Activated CD4-positive, alpha-beta T cell treated with anti-CD3 and anti-CD28 coated beads for 4 hours (primary cell): ENCODE data around the gene SH3BP1.
"Not testable (repeated sequence)": the region's sequence is repeated elsewhere in the genome, so short reads cannot be mapped to it uniquely, and the experiment has no call there.

Experiments used
- DNase-seq, 2 donors: peaks; one replicate each; pipeline ENCODE4 v3.0.0-alpha.2; 2020

SH3BP1 gene

DNA sequence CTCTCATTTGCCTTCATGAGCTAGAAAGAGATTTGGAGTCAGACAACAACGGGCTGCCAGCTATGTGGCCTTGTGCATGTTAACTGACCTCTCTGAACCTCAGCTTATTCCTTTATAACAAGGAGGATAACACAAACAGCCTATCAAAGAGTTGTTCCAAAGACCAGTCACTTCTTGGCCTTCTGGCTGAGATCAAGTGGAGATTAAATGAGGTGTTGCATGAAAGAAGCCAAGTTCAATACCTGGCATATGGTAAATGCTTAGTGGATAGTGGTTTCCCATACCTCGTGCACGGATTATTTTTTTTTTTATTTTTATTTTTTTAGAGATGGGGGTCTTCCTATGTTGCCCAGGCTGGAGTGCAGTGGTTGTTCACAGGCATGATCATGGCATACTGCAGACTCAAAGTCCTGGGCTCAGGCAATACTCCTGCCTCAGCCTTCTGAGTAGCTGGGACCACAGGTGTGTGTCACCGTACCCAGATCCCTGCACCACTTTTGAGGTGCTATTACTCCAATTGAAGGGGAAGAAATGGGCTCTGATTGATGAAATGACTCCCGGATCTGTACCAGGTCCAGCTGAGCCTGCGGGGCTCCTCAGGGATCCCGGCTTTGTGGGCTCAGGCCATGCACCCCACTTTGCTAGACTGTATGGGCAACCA is 40.9 kb downstream of the SH3BP1 start:
- no peak for DNase-seq

DNA sequence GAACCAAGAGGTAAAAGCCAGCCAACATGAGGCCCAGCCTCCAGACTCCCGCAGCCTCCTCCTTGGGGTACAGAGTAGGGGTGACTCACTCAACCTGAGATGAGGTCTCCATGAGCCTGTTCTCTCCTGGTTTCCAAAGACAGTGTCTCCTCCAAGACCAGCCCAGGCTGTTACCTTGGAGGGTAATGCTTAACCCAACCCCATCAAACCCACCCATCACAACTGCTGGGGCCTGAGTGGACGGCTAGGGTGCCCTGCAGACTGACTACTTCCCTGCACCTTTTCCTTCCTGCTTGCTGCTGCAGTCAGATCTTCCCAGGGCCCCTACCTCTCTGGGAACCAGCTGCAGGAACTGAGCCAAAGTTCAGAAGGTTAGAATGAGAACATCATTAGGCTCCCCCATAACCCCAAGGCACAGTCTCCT is 41.5 kb downstream of the SH3BP1 start:
- no peak for DNase-seq

DNA sequence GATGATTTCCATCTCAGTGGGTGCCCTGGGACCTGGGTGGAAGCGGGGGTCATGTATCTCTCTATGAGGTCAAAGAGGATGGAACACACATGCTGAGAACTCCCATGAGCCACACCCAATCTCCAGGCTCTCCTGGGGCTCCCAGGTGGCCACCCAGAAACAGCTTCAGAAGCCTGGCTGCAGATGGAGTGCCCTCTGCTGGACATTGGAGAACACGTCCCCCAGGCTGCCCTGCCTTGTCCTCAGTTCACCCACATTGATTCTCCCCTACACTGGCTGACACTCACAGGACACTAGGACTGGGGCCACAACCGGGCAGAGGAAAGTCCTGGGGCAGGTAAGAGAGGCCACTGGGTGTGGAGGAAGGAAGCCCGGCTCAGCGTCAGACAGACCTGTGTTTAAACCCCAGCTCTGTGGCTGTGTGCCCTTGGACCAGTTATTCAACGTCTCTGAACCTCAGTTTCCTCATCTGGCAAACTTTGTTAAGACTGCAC is 42.1 kb downstream of the SH3BP1 start:
- DNase-seq, result peak; percentile 71 to 74

DNA sequence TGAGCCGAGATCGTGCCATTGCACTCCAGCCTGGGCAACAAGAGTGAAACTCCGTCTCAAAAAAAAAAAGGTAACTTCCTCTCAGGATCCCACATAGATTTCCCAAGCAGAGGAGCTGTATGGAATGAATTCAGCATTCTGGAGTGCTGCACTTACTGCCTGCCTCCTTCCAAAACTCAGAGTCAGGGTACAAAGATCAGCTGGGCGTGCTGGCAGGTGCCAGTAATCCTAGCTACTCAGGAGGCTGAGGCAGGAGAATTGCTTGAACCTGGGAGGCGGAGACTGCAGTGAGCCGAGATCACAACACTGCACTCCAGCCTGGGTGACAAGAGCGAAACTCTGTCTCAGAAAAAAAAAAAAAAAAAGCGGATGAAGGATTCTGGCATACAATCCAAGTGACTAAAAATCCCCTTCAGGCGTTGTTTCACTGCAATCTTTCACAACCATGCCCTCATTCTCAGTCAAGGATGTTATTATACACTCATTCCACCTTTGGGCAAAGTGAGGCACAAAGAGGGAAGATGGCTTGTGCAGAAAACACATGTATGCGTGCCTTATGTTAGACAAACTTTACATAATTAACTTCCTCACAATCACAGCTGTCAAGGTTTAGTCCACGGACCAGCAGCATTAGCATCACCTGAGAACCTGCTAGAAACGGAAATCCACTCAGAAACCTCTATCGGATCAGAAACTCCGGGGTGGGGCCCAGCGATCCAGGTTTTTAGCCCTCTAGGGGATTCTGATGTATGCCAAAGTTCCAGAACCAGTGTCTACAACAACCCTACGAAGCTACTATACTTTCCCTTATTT is 45.5 kb downstream of the SH3BP1 start:
- DNase-seq, result no peak

DNA sequence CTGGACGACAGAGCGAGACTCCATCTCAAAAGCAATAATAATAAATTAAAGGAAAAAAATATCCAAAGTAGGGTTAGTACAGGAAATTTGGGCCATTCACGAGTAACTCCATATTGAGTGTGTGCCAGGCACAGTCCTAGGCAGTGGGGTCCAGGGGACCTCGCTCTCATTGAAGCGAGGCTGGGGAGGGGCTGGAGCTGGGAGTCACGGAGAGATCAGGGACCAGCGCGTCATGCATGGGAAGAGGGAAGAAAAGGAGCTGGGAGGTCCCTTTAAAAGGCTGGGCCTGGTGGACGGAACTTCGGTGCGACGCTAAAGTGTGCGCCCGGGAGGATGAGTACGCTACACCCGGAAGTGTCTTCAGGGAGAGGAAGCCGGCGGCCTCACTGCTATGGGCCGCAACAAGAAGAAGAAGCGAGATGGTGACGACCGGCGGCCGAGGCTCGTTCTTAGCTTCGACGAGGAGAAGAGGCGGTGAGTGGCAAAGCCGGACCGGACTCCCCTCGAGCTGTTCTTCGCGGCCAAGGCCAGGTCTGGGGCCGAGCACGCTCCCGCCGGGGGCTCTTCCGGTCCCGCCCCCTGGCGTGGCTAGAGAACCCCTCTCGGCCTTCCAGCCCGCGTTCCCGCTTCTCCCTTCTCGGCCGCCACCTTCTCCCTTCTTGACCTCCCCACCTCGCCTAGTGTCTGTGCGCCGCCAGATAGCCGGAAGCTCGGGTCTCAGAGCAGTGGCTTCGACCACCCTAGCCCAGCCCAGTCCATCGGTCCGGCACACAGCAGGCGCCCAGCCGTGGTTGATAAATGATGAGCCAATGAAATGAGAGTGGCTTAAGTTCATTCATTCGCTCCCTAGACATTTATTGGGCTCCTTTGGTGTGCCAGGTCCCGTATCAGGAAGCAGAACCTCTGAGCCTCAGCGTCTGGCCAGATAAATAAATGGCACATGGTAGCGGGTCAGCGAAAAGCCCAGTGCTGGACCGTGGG is 46.8 kb downstream of the SH3BP1 start, which contains the start of gene NOL12:
NOL12 (plus strand) TSS at position 342 of the 981 bp plus-strand sequence; CDS start at position 392, 50 bp downstream.
- peak; percentile 72 for DNase-seq

DNA sequence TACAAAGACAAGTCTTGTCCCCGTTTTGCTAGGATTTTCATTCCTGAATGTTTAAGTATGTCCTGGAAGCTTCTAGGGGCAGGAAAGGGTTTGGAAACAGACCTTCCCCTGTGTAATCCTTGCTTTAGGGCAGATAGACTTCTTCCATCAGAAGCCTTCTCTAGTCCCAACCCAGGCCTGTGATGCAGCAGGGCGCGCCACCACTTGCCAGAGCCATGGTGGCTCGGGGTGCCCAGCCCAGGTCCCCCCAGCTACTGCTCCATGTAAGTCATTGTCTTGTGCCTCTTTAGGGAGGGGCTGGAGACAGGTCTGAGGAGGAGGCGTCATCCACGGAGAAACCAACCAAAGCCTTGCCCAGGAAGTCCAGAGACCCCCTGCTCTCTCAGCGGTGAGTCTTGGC is 50.9 kb downstream of the SH3BP1 start:
- DNase-seq, result no peak

DNA sequence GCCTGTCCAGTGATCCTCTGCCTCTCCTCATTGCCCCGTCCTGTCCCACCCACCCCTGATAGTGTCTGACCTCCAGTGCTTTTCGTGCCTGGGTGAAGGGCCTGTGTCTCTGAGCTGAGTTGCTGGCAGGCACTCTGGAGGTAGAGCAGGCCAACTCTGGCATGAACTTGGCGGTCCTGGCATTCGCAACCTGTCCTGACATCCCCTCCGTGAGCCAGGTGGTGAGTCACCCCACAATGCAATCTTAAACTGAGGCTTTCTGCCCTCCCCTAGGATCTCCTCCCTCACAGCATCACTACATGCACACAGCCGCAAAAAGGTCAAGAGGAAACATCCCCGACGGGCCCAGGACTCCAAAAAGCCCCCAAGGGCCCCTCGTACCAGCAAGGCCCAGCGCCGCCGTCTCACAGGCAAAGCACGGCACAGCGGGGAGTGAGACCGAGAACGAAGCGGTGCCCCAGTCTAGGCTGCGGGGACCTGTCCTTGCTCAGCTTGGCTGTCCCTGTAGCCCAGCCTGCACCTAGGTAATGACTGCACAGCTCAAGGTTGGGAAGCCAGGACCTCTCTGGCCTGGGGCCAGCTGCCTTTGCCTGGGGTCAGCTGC is 51.5 kb downstream of the SH3BP1 start:
- DNase-seq, result no peak

DNA sequence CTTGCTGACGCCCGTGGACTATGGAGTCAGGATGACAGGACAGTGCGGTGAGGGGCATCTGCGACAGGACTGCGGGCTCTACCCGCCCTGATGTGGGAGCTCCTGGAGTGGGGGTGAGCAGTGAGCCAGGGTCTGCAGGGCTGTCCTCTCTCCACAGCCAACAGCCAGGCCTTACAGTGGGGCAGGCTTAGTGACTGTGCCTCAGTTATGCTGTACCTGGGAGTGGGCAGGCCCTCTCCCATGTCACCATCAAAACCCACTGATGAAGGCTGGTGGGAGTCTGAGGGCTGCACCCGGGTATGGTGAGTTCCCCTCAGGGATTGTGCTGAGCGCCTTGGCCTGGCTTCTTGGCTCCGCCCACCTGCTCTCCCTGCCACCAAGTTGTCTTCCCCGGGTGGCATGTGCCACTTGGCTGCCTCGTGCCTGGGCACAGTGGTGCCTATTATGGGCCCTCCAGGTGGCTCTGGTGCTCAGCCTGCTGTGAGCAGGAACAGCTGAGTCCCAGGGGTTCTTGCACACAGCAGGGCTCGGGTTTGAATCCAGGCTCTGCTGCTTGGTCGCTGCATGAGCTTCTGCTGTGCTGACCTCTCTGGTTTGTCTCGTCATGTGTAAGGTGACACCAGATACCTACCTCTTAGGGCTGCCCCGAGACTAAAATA is 53.3 kb downstream of the SH3BP1 start:
- DNase-seq, result no peak

DNA sequence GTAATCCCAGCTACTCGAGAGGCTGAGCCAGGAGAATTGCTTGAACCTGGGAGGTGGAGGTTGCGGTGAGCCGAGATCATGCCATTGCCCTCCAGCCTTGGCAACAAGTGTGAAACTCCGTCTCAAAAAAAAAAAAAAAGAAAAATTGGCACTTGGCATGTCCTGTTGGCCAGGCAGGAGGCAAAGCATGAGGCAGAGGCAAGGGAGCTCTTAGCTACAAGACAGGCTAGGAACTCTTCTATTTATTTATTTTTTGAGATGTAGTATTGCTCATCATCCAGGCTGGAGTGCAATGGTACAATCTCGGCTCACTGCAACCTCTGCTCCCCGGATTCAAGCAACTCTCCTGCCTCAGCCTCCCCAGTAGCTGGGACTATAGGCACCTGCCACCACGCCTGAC is 54.7 kb downstream of the SH3BP1 start:
- DNase-seq, result not testable (repeated sequence)

DNA sequence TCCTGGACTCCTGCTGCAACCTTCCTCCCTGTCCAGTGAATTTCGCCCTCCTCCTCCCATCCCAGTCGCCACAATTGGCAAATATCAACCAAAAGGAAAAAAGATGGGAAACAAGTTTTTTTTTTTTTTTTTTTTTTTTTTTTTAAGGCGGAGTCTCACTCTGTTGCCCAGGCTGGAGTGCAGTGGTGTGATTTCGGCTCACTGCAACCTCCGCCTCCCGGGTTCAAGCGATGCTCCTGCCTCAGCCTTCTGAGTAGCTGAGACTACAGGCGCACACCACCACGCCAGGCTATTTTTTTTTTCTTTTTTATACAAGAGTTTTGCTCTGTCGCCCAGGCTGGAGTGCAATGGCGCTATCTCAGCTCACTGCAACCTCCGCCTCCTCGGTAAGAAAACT is 56.8 kb downstream of the SH3BP1 start:
- not testable (repeated sequence) for DNase-seq

DNA sequence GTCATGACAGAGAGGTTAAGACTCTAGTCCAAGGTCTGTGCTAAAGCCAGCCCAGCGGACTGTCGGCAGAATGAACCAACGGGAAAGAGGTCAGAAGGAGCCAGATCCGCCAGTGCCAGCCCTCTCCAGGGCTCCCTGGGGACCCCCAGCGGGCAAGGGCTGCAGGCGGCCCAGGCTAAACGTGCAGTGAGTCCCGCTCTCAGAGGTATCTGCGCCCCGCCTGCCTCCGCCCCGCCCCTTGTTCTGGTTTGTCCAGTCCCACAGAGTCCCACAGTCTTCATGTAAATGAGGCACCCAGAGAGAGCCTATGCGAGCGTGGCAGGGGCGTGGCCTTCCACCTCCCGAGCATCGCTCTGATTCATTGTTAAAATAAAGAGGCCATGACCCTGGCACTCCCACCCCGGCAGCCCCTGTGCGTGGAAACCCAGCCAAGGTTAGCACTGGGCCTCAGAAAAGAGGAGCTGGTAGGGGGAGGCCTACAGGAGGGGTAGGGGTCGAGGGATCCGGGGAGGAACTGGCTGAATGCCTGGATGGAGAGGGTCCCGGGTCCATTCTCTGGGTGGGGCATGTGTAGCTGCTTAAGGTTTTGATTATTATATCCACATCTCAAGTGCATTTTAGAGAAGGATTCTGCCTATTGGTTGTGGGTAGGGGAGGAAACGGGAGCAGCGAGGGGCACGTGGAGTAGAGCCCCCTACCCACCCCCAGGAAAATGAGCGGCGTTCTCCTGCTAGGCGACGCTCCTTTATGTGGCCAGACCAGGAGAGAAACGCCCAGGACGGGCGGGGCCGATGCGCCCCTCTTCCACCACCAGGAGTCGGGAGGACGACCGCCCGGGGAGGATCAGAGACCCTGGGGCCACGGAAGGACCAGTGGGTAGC is 57.4 kb downstream of the SH3BP1 start, which contains the start of gene TRIOBP:
TRIOBP (plus strand) TSS at position 392 of the 881 bp plus-strand sequence. CDS start 4,318 bp downstream, outside the sequence.
- DNase-seq, result peak; percentile 81 to 84

DNA sequence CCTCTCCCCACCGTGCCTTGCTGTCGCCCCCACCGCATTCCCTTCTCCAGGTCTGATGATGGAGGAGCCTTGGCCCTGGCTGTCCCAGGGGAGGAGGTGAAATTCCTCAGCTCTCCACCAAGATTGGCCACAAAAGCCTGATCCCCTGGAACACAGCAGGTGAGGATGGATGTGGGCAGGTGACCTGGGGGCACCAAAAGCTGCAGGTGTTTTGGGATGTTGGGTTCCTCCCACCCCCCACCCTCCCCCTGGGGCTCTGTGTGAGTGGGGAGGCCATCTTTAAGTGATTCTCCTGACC is 58.0 kb downstream of the SH3BP1 start:
- DNase-seq, result no peak

DNA sequence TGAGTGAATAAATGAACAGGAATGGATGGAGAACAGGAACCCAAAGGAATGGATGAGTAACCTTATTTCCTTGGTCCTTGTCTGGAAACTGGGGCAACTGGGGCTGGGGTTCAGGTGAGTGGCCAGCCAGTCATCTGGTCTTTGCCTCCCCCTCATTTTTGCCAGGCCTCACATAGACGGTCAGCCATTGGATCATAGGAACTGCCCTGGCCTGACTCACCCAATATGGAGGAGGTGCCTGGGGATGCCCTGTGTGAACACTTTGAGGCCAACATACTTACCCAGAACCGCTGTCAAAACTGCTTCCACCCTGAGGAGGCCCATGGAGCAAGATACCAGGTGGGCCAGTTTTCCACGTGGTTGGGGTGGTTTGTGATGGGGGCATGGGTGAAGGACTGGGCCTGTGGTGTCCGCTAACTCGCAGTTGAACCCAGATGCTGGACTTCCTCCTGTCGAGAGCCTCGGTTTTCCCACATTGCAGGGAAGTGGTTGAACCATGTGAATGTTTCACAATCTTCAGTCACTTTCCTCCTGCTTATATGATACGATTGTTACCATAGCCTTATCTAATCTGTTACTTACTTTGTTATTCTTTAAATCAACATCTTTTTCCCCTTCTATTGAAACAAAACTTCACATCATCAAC is 61.8 kb downstream of the SH3BP1 start:
- DNase-seq, result no peak

DNA sequence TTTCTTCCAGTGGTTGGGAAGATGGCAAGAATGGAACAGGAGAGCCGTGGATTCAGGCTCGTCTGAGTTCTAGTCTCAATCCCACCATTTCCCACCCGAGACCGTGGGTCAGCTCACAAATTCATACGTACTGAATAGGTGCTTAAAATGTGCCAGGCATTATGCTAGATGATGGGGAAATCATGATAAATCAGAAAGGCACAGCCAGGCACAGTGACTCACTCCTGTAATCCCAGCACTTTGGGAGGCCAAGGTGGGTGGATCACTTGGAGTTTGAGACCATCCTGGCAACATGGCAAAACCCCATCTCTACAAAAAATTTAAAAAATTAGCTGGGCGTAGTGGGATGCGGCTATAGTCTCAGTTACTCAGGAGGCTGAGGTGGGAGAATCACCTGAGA is 64.4 kb downstream of the SH3BP1 start:
- DNase-seq, result no peak

DNA sequence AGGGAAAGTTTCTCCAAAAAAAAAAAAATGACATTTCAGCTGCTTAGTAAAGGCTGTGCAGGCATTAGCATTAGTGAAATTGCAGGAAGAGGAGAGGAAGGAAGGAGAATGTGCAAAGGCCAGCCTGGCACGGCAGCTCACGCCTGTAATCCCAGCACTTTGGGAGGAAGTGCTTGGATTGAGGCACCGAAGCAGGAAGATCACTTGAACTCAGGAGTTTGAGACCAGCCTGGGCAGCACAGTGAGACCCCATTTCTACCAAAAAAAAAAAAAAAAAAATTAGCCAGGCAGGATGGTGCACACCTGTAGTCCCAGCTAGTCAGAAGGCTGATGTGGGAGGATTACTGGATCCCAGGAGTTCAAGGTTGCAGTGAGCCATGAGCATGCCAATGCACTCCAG is 65.2 kb downstream of the SH3BP1 start:
- no peak for DNase-seq

DNA sequence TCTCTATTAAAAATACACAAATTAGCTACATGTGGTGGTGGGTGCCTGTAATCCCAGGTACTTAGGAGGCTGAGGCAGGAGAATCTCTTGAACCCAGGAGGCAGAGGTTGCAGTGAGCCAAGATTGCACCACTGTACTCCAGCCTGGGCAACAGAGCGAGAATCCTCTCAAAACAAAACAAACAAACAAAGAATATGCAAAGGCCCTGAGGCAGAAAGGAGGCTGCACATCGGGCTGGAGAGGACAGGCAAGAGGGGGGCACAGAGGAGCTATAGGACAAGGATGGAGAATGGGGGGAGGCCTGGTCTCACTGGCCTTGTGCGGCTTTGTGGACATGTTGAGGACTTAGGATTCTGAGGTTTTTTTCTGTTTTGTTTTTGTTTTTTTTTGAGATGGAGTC is 65.7 kb downstream of the SH3BP1 start:
- DNase-seq, result no peak
